BJ (cell line): ENCODE results near the gene MLLT10. TPM values are rescaled to one million over a fixed set of nuclear protein-coding genes. Genes with fewer than 3 reads are reported as not detected.
A peak's percentile ranks its signal among the peaks of the same experiment; 100 is the strongest.

Experiments used
- CTCF ChIA-PET: fragments of 350-600 bp; formaldehyde crosslinking; extraction: SDS; loops from one replicate; lab custom pipeline; 2021; ENCODE audit warnings: antibody characterized with exemption, inconsistent platforms; lab: Yijun Ruan, JAX
- POLR2A ChIA-PET: fragments of 300-600 bp; sonication (Branson Sonifier 250); formaldehyde crosslinking; extraction: SDS; loops from one replicate; lab custom pipeline; 2021; ENCODE audit warnings: antibody characterized with exemption; lab: Charles Lee
- DNase-seq: peaks from one replicate; pipeline ENCODE4 v3.0.0-alpha.2; 2011; ENCODE audit warnings: low read depth
- H3K27me3 ChIP-seq: 2 replicates; pipeline ENCODE4 v1.6.0; 2011; ENCODE audit warnings: low read length; ENCODE audit not compliant: control insufficient read depth, insufficient read depth
- H3K36me3 ChIP-seq: 2 replicates; pipeline ENCODE4 v1.5.1; 2011; ENCODE audit warnings: low read length; ENCODE audit not compliant: control insufficient read depth, insufficient read depth
- H3K4me3 ChIP-seq: 2 replicates; pipeline ENCODE4 v1.5.1; 2011; ENCODE audit warnings: low read depth, mild to moderate bottlenecking, control low read depth, low read length
- polyA plus RNA-seq: library from polyadenylated mRNA; depleted of rRNA; stranded (reverse); fragments of >200 nt; gene quantifications from 2 replicates; pipeline ENCODE4 v1.2.3, GENCODE V29; 2011
- TF ChIP-seq, protein P1 (sequence below): IDR thresholded peaks from 2 replicates; pipeline ENCODE4 v1.5.1; 2011; ENCODE audit warnings: low read depth, mild to moderate bottlenecking, control low read depth, inconsistent platforms, low read length, moderate library complexity; ENCODE audit not compliant: insufficient read depth

MLLT10 gene
- polyA plus RNA-seq, 1 experiment, result 30.2 TPM

DNA sequence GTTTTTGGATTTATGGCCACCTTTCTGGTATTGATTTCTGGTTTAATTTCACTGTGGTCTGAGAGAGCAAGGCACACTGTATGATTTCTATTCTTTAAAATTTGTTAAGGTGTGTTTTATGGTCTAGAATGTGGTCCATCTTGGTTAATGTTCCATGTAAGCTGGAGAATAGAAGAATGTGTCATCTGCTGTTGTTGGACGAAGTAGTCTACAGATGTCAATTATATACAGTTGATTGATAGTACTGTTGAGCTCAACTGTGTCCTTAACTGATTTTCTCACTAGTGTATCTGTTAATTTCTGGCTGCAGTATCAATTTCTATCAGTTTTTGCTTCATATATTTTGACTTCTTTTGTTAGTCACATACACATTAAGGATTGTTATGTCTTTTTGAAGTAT is 127.1 kb downstream of the MLLT10 start:
- TF ChIP-seq, protein P1, sequence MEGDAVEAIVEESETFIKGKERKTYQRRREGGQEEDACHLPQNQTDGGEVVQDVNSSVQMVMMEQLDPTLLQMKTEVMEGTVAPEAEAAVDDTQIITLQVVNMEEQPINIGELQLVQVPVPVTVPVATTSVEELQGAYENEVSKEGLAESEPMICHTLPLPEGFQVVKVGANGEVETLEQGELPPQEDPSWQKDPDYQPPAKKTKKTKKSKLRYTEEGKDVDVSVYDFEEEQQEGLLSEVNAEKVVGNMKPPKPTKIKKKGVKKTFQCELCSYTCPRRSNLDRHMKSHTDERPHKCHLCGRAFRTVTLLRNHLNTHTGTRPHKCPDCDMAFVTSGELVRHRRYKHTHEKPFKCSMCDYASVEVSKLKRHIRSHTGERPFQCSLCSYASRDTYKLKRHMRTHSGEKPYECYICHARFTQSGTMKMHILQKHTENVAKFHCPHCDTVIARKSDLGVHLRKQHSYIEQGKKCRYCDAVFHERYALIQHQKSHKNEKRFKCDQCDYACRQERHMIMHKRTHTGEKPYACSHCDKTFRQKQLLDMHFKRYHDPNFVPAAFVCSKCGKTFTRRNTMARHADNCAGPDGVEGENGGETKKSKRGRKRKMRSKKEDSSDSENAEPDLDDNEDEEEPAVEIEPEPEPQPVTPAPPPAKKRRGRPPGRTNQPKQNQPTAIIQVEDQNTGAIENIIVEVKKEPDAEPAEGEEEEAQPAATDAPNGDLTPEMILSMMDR, result no peak
- CTCF ChIA-PET, result interaction anchor here (0.6 kb wide), 1 partner anchor 115 kb away, joined by 3 read pairs; no protein-coding TSS in a partner anchor
- DNase-seq, result no peak
- H3K27me3 ChIP-seq, result no peaks in the 10 kb centered on the region
- H3K36me3 ChIP-seq, result no peaks in the 10 kb centered on the region
- POLR2A ChIA-PET, result no interaction called here
- H3K4me3 ChIP-seq, result no peak overlapping the region

DNA sequence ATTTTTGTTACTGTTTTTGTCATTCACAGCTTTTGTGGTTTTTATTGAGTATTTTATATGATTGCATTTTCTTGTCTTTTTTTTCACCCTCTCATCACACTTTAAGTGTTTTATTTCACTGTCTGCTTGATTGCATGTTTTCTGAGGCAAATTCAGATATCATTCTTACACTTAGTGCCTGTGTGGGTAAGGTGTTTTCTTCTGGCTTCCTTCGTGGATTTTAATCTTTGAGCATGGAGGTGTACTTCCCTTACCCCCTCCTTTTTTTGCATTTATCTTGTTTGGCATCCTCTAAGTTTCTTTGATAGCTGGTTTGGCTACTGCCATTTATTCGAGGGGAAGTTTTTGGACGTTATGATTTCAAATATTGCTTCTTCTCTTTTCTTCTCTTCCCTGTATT is 127.9 kb downstream of the MLLT10 start:
- TF ChIP-seq, protein P1, result no peak
- CTCF ChIA-PET, result no interaction called here
- Histone ChIP-seq H3K4me3 (no peak overlapping the region), H3K36me3 (no peaks in the 10 kb centered on the region), H3K27me3 (no peaks in the 10 kb centered on the region)
- DNase-seq, result no peak
- POLR2A ChIA-PET, result no interaction called here

DNA sequence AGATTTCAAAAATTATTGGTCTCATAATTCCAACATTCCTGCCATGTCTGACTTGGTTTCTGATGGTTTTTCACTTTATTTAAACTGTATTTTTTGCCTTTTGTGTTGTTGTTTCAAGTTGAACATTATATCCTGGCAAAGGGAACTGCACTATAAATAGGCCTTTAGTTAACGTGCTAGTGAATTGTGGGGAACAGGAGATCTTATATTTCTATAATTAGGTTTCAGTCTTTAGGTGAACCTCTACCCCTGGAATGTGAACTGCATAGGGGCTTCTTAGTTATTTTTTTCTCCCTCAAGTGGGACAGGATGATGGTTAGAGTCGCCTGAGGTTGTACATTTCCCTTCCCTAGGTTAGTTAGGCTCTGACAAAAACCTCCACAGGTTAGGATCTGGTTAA is 128.6 kb downstream of the MLLT10 start:
- TF ChIP-seq, protein P1, result no peak
- CTCF ChIA-PET, result no interaction called here
- POLR2A ChIA-PET, result no interaction called here

DNA sequence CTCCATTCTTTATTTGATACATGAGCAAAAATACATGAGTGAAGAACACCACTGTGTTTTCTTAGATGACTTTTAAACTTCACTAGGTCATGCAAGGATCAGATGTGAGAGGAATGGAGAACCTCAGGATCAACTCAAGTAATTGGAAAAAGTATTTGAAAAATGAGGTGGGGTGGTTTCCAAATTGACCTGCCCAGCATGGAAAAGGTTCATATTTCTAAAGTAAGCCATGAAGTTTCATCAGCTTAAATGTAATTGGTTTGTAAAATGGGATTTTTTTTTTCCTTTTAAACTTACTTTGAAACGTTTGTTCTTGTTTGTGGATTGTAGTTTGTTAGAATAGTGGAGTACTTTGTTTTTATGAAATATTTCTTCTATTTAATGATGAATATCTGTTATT is 134.8 kb downstream of the MLLT10 start:
- no peak overlapping the region for H3K4me3 ChIP-seq
- POLR2A ChIA-PET, result no interaction called here
- CTCF ChIA-PET, result no interaction called here
- TF ChIP-seq, protein P1, result no peak
- DNase-seq, result peak; percentile 15
- H3K27me3 ChIP-seq, result no peaks in the 10 kb centered on the region
- H3K36me3 ChIP-seq, result peaks cover 2% of the 10 kb centered on the region

More for the DNA sequence above, 128.6 kb downstream of the MLLT10 start:
- H3K36me3 ChIP-seq, result no peaks in the 10 kb centered on the region
- no peak for DNase-seq
- no peak overlapping the region for H3K4me3 ChIP-seq
- no peaks in the 10 kb centered on the region for H3K27me3 ChIP-seq

DNA sequence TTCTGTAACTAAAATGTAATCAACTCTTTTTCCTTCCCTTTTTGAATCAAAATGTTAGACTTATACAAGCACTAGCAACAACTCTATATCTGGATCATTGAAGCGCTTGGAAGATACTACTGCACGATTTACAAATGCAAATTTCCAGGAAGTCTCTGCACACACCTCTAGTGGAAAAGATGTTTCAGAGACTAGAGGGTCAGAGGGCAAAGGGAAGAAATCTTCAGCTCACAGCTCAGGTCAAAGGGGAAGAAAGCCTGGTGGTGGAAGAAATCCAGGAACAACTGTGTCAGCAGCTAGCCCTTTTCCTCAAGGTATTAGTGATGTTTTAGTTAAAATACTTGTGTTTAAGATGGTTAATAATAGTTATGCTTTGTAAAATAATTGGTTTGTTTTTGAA is 136.4 kb downstream of the MLLT10 start:
- CTCF ChIA-PET, result interaction anchor here (0.5 kb wide), 1 partner anchor 233 kb away, joined by 3 read pairs; no protein-coding TSS in a partner anchor
- POLR2A ChIA-PET, result no interaction called here
- Histone ChIP-seq H3K27me3 (no peaks in the 10 kb centered on the region), H3K36me3 (peaks cover 2% of the 10 kb centered on the region), H3K4me3 (no peak overlapping the region)
- TF ChIP-seq, protein P1, result no peak
- no peak for DNase-seq
